GM12872 (cell line): ENCODE results near the gene UBE2D2.

Experiments
- TF ChIP-seq, protein P1 (sequence below): IDR thresholded peaks from 3 replicates; pipeline ENCODE4 v1.5.1; 2011; ENCODE audit warnings: low read depth, mild to moderate bottlenecking, low read length, moderate library complexity; ENCODE audit not compliant: insufficient read depth

The UBE2D2 gene

DNA sequence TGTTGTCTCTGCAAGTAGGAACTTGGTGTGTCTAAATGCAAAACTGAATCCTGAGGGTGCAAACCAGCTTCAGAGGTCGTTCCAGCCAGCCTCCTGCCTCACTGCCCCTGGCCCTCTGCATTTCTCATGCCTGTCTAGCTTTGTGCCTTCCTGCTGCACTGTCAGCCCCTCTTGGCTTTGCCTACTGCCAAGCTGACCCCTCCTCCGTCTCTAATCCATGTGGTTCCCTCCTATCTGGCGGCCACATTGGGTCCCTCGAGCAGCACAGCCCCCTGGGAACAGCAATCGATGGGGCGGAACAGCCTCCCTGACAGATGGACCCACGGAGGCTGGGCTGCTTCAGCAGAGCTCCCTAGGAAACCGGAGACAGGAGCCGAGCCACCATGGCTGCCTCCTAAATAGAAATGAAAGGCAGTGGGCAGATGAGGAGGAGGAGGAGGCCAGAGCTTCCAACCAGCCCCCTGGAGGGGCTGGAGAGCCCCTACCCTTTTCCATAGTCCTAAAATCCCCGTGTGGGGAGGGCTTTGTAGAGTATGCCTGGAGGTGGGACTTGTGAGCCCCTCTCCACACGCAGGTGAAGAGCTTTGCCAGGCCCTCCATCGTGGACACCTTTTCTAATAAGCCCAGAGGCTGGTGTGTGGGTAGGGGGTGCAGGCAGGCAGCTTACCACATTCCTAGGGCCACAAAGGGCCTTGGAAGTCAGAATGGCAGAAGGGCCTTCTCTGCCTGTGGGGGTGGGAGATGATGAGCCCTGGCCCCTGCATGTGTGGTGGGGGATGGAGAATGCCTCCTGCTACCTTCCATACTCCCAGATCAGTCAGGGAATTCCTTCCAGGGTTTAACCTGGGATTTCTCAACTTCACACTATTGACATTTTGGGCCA lies 77.8 kb downstream of the UBE2D2 start:
- TF ChIP-seq, protein P1, sequence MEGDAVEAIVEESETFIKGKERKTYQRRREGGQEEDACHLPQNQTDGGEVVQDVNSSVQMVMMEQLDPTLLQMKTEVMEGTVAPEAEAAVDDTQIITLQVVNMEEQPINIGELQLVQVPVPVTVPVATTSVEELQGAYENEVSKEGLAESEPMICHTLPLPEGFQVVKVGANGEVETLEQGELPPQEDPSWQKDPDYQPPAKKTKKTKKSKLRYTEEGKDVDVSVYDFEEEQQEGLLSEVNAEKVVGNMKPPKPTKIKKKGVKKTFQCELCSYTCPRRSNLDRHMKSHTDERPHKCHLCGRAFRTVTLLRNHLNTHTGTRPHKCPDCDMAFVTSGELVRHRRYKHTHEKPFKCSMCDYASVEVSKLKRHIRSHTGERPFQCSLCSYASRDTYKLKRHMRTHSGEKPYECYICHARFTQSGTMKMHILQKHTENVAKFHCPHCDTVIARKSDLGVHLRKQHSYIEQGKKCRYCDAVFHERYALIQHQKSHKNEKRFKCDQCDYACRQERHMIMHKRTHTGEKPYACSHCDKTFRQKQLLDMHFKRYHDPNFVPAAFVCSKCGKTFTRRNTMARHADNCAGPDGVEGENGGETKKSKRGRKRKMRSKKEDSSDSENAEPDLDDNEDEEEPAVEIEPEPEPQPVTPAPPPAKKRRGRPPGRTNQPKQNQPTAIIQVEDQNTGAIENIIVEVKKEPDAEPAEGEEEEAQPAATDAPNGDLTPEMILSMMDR: no peak

DNA sequence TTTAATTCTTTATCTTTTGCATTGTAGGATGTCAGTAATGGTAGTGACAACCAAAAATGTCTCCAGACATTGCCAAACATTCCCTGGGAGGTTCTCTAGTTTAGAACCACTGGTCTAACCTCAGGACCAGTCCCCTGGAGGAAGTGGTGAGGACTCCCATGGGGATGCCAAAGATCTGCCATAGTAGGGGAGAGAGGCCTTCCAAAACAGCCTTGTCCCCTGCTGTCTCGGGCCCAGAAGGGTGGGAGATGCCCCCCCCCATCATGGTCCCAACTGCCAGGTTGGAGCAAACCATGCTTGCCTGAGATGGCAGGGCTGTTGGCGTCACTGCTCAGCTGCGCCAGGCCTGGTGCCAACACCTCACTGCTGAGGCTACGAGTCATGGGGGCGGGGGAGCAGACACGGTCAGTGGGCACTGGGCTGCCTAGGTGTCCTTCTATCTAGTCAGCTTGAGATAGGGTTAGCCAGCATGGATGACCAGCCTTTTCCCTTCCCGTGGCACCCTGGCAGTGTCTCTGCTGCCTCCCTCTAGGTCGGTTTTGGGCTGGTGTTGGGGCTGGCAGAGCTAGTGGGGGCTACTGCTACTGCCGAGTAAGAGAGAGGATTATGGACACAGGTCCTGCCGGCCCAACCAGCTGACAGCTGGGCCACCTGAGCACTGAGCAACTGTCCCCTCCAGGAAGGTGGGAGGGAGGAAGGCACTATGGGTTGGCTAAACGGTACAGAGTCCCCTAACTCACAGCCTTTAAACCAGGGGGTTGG lies 78.7 kb downstream of the UBE2D2 start:
- TF ChIP-seq, protein P1: no peak

DNA sequence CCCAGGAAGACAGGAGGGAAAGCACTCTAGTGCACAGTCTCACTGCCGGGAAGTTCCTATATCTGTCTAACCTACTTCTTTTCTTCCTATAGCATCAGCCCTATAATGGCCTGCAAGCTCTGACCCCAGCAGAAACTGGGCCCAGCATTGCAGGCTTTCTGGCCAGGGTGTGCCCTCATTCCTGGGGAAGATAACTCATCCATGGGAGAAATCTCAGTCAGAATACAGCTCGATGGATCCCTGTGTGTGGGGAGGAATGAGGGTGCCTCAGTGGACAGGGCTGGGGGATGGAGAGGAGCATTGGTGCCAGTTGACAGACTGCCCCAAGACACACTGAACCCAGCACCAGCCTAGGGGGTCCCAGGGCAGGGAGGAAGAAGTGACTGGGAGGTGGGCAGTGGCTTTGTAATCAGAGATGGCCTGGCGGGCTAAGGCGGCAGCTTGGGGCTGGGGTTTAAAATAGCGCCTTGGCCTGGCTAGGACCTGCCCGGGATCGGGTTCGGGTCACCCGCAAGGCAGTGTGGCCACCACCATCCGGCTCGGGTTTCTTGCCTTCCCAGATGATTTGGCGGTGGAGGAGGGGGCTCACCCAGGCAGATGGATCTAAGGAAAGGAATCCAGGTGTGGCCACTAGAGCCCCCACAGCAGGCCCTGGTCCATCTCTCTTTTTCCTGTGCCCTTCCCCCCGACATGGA lies 79.4 kb downstream of the UBE2D2 start:
- TF ChIP-seq, protein P1: no peak

DNA sequence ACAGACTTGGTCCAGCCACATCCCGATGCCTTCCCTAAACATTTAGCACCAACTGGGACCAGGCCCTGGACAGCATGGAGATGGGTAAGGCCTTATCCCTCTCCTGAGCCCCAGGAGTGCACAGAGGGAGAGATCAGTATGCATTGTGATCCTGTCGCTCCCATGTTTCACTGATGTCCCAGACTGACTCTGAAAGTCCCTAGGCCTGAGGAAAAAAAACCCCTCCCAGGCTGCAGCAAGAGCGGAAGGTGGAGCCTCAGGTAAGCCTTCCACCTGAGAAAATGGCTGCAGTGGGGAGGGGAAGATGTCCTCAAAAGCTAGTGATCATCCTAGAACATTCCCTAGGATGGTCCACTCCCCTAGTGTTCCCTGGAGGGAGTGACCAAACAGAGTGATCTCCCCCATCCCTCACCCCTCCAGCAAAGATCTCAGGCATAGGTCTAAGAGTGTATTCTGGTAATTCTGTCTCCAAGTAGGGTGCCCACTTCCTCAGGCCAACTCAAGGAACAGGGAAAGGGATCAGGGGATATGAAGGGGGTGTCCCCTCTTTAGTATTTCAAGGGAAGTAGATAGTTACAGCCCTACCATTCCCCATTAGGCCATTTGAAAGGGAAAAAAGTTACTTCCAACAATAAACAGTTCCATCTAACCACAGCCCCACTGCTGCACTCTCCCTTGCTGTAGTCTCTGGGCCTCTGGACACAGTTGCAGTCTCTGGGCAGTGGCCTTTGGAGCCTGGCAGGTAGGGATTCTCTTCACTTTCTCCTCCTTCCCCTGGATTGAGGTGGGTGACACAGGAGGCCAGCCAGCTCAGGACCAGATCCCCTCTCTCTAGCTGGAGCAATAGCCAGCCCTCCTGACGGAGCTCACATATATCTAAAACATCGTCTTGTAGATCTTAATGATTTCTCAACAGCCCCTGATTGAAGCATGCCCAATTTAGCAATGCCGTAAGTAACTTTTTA lies 80.3 kb downstream of the UBE2D2 start:
- TF ChIP-seq, protein P1: no peak

DNA sequence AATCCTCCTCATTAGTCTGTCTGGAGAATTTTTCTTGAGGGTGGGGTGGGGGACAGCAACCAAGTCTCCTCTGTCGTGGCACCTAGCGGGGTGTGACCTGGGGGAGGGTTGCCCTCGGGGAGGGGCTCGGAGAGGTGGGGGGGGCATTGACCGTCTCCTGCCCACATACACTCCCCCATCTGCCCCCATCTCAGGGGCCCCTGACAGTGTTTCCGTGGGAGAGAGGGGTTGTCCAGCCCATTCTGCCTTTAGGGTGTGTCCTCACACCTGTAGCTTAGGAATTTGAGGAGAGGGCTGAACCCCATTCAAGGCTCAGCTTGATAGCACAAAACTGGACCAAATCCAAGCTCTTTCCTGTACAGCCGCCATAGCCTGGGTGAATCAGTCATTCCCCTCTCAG lies 81.1 kb downstream of the UBE2D2 start:
- TF ChIP-seq, protein P1: no peak

DNA sequence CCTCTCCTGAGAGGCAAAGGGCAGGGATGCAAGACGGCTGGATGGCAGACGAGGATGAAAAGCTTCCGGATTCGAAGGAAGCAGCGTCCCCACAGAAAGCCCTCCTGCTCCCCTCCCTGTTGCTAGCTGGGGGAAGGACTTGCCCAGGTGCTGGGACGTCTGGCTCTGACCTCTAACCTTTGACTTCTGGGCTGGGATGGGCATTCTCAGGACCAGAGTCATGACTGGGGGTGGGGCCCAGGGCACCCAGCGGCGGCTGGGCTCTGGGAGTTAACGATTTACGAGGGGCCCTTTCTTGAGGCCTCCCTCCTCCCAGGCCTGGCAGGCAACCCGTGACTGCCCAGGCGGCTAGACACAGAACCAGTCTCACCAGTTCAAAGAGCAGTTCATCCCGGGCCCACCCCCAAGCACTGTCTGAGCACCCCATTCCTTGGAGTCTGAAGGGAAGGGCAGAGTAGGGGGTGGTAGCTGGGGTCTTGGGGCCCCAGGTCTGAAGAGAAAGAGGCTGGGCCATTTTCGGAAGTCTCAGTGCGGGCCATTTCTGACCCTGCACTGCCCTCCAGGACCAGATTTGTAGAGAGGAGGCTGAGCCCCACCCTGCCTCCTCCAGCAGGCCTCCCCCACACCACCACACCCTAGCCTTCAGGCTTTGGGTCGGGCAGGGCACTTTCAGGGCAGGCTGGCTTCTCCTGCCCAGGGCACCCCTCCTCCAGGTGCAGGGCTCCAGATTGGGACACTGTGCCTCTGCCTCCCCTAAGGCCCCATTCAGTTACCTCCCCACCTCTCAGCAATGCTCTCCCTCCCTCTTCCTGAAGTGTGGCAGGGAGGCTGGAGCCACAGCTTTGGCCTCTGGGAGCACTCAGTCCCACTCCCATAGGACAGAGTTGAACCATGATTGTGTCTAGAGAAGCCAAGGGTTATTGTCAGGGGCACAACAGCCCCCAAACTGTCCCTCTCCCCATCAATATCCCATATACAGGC lies 82.0 kb downstream of the UBE2D2 start:
- TF ChIP-seq, protein P1: no peak
